ENCODE data around the gene C6orf89. TPM values are rescaled to one million over a fixed set of nuclear protein-coding genes. Genes with fewer than 3 reads are reported as not detected.

C6orf89 gene
- total RNA-seq, 1 experiment from 2014 or later: 32.9 TPM

GRCh38 chr6:36914227-36914794 is 28.6 kb downstream of the C6orf89 start (continued):
- TF ChIP-seq POLR2A (IDR thresholded peaks at IDR 0.05; ENCODE audit: borderline replicate concordance, extremely low read depth, insufficient read depth, insufficient read length) (no peak), ELF1 (IDR thresholded peaks at IDR 0.05; ENCODE audit: borderline replicate concordance, low read depth) (no peak), ATF3 (IDR thresholded peaks at IDR 0.05) (no peak)

DNA sequence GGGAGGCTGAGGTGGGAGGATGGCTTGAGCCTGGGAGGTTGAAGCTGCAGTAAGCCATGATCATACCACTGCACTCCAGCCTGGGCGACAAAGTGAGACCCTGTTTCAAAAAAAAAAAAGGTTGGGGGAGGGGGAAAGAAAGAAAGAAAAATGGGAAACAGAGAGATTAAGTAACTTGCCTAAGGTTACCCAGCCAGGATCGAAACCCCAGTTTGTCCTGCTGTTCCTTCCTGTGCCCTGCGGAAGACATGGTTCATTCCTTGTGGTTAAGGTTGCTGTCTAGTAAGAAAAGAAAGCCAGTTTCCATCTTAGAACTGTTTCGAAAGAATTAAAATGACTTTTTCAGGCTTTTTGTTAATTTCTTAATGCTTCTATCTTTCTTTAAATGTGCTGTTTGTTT is 29.8 kb downstream of the C6orf89 start:
- no TSS peak for BruUV-seq (replicated peaks)
- no peak for TF ChIP-seq EGR1 (IDR thresholded peaks at IDR 0.05; ENCODE audit: low read depth)
- TF ChIP-seq YY1 (IDR thresholded peaks at IDR 0.05; ENCODE audit: extremely low read depth, insufficient replicate concordance, low read depth, low read length): no peak
- TF ChIP-seq POLR2A (IDR thresholded peaks at IDR 0.05; ENCODE audit: borderline replicate concordance, extremely low read depth, insufficient read depth, insufficient read length): no peak
- no peak for TF ChIP-seq CBX3 (IDR thresholded peaks at IDR 0.05; ENCODE audit: low read depth)
- TF ChIP-seq CTCF (IDR thresholded peaks at IDR 0.05 in 2 of 3, conservative IDR thresholded peaks at IDR 0.05 in 1 of 3; ENCODE audit: borderline replicate concordance in 1 of 3, insufficient read depth in 1 of 3, low read depth in 2 of 3, low read length in 2 of 3): no peak
- TF ChIP-seq EZH2phosphoT487 (IDR thresholded peaks at IDR 0.05; ENCODE audit: borderline replicate concordance): no peak
- no peak for TF ChIP-seq SIN3A (IDR thresholded peaks at IDR 0.05; ENCODE audit: low read depth)
- TF ChIP-seq, protein P1, sequence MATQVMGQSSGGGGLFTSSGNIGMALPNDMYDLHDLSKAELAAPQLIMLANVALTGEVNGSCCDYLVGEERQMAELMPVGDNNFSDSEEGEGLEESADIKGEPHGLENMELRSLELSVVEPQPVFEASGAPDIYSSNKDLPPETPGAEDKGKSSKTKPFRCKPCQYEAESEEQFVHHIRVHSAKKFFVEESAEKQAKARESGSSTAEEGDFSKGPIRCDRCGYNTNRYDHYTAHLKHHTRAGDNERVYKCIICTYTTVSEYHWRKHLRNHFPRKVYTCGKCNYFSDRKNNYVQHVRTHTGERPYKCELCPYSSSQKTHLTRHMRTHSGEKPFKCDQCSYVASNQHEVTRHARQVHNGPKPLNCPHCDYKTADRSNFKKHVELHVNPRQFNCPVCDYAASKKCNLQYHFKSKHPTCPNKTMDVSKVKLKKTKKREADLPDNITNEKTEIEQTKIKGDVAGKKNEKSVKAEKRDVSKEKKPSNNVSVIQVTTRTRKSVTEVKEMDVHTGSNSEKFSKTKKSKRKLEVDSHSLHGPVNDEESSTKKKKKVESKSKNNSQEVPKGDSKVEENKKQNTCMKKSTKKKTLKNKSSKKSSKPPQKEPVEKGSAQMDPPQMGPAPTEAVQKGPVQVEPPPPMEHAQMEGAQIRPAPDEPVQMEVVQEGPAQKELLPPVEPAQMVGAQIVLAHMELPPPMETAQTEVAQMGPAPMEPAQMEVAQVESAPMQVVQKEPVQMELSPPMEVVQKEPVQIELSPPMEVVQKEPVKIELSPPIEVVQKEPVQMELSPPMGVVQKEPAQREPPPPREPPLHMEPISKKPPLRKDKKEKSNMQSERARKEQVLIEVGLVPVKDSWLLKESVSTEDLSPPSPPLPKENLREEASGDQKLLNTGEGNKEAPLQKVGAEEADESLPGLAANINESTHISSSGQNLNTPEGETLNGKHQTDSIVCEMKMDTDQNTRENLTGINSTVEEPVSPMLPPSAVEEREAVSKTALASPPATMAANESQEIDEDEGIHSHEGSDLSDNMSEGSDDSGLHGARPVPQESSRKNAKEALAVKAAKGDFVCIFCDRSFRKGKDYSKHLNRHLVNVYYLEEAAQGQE (IDR thresholded peaks at IDR 0.05; ENCODE audit: low read depth): no peak
- TF ChIP-seq SRF (IDR thresholded peaks at IDR 0.05; ENCODE audit: low read depth): no peak
- TF ChIP-seq RAD21 (IDR thresholded peaks at IDR 0.05; ENCODE audit: low read depth): no peak
- TF ChIP-seq ATF3 (IDR thresholded peaks at IDR 0.05): no peak
- no peaks in the 10 kb centered on the region for H3K79me2 ChIP-seq (ENCODE audit: insufficient read depth, low read length)
- peaks cover 24 to 58% of the 10 kb centered on the region in 2 experiments for H3K4me1 ChIP-seq (ENCODE audit: control insufficient read depth in 1 of 2, insufficient read depth in 2 of 2, low read length in 2 of 2)
- H3K4me3 ChIP-seq (replicated peaks in 1 of 2; ENCODE audit: low read depth in 1 of 2, low read length in 2 of 2): no peak overlapping the region
- no peaks in the 10 kb centered on the region for H3K9me3 ChIP-seq (ENCODE audit: control insufficient read depth in 1 of 2, insufficient read depth in 1 of 2, low read depth in 1 of 2, low read length in 2 of 2)
- ChIA-PET CTCF (interaction anchor here (0.8 to 1.4 kb wide), 2 partner anchors 41 to 103 kb away, joined by 3 read pairs; partner anchors contain the start of gene PPIL1), POLR2A (no interaction called here), RAD21 (ENCODE audit: low non-redundant PET in 1 of 2, low total read pairs in 2 of 2, uncharacterized antibody in 2 of 2, unreplicated experiment in 2 of 2) (no interaction called here)
- no peaks in the 10 kb centered on the region for H3K27me3 ChIP-seq (ENCODE audit: insufficient read depth, low read length)
- H2AFZ ChIP-seq (ENCODE audit: low read depth, low read length, poor library complexity, severe bottlenecking): no peak overlapping the region
- no peak overlapping the region for H3K9ac ChIP-seq (ENCODE audit: low read length)
- H3K36me3 ChIP-seq (ENCODE audit: control insufficient read depth in 1 of 2, insufficient read depth in 2 of 2, low read length in 2 of 2): peaks cover 6 to 7% of the 10 kb centered on the region in 2 experiments; a peak in 3 of 4 replicates
- no peak for ATAC-seq
- H4K20me1 ChIP-seq (ENCODE audit: insufficient read depth): no peaks in the 10 kb centered on the region
- no peak overlapping the region for H3K27ac ChIP-seq (ENCODE audit: low read depth, low read length)
- peak overlapping the region; percentile 22 for H3K4me2 ChIP-seq (ENCODE audit: low read length)
- intact Hi-C loops (cut with micrococcal nuclease): loop anchor here (10.0 kb wide), 1 partner anchor 289 kb away; no protein-coding TSS in a partner anchor
- no peak for DNase-seq (ENCODE audit: low read depth, low spot score)
- H3K9me2 ChIP-seq (ENCODE audit: insufficient read depth): no peaks in the 10 kb centered on the region

Data from HCT116 (cell line).